CD4-positive, alpha-beta T cell treated with Interleukin-21 for 1 hour (primary cell): Measurements from ENCODE around the gene ZDHHC11.
A peak's percentile ranks its signal among the peaks of the same experiment; 100 is the strongest.
"Not testable (repeated sequence)": the region's sequence is repeated elsewhere in the genome, so short reads cannot be mapped to it uniquely, and the experiment has no call there.

Experiments
- DNase-seq: peaks from one replicate; pipeline ENCODE4 v3.0.0-alpha.2; 2020

ZDHHC11 gene

GRCh38 chr5:798505-799138 lies 52.2 kb downstream of the ZDHHC11 start:
- DNase-seq: not testable (repeated sequence)

DNA sequence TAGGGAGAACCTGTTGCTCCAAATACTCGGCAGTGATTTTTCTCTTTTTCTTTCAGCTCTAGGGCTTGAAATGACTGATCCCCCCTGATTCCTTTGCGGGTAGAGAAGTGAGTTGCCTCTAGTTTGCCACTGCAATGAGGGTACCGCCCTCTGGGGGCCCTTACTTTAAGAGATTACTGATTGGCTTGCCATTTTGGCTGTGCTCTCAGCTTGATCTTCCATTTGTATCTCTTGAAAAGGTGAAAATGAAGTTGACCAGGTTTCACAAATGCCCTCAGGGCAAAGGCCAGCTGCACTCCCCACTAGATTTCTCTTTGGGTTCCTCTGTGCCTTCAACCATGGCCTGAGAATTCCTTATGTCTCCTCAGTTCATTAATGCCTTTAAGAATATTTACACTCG lies 52.8 kb downstream of the ZDHHC11 start:
- not testable (repeated sequence) for DNase-seq

GRCh38 chr5:795873-796272 lies 54.9 kb downstream of the ZDHHC11 start:
- not testable (repeated sequence) for DNase-seq

DNA sequence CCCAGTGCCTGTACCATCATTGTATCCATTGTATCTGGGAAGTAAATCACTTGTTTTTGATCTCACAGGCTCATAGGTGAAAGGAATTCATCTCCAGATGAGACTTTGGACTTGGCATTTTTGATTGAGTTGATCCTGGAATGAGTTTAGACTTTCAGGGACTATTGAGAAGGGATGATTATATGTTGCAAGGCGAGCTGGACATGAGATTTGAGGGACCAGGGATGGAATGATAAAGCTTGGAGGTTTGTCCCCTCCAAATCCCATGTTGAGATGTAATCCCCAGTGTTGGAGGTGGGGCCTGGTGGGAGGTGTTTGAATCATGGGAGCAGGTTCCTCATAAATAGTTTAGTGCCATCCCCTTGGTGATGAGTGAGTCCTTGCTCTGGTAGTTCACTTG lies 55.8 kb downstream of the ZDHHC11 start:
- DNase-seq: not testable (repeated sequence)

DNA sequence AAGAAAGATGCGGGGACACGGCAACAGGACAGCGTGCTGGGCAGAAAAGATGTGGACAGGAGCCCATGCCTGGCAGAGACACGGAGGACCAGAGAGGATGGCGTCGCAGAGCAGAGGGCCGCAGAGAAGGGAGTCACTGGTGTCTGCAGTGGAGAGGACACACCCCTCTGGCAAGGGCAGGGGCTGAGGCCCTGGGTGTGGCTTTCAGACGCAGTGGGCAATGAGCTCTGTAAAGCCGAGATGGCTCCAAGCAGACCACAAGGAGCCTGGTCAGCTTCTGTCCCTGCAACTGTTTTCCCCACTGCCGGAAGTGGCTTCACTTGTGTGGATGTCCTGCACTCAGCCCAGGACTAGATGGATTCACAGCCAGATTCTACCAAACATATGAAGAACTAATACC lies 62.1 kb downstream of the ZDHHC11 start:
- DNase-seq: not testable (repeated sequence)

- not testable (repeated sequence) for DNase-seq
Observed at GRCh38 chr5:787857-788233, 62.9 kb downstream of the ZDHHC11 start.

GRCh38 chr5:787224-787856 lies 63.4 kb downstream of the ZDHHC11 start:
- DNase-seq: not testable (repeated sequence)

GRCh38 chr5:785181-785705 lies 65.5 kb downstream of the ZDHHC11 start:
- DNase-seq: peak; percentile 19

GRCh38 chr5:784428-785177 lies 66.2 kb downstream of the ZDHHC11 start, which contains the start of gene ZDHHC11B:
Gene ZDHHC11B (minus strand): TSS chr5:784729. CDS start chr5:766919, 17,810 bp downstream.
- peak; percentile 88 for DNase-seq

DNA sequence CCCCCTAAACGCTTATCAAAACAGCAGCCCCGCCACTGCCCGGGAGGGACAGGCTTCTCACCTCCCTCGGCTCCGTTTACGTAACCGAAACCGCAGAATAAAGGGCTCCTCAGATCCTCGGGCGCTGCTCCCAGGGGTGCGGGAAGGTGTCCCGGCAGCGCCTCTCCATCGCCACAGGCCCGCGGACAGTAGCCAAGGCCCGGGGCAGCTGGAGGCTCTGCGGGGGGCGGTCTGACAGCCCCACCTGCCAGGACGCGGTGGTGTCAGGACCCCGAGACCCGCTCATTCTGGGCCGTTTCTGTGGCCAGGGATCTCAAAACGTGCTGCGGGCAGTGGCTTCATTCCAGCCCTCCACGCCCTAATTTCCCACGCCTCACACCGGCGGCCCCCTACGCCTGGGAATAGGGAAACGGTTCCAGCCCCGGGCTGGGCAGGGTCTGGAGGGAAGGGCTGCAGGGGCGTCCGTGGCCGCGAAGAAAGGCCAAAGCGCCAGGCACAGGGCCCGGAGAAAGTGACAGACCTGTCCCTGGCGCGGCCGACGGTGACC lies 66.8 kb downstream of the ZDHHC11 start:
- DNase-seq: peak; percentile 43

- peak; percentile 24 for DNase-seq
Observed at GRCh38 chr5:783049-783802, 67.6 kb downstream of the ZDHHC11 start.

DNA sequence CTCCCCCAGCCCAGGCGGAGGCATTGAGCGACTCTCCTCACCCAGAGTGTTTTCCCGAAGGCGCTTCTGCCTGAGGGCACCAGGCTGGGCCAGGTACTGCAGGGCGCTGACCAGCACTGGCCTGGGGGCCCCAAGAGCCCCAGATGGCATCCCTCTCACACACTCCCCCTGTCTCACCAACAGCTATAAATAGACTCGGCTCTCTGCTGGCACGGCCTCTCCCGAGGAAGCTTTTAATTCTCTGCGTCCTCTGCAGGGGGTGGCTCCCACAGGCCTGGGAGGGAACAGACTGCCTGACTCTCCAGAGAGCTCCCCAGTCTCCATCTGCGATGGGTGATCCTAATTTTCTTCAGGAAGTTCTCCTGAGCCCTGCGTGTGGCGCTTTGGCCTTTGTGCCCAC lies 68.4 kb downstream of the ZDHHC11 start:
- DNase-seq: not testable (repeated sequence)

- not testable (repeated sequence) for DNase-seq
Observed at GRCh38 chr5:780571-780970, 70.2 kb downstream of the ZDHHC11 start.

GRCh38 chr5:778967-779366 lies 71.8 kb downstream of the ZDHHC11 start:
- not testable (repeated sequence) for DNase-seq

- not testable (repeated sequence) for DNase-seq
Observed at GRCh38 chr5:778421-778820, 72.4 kb downstream of the ZDHHC11 start.

DNA sequence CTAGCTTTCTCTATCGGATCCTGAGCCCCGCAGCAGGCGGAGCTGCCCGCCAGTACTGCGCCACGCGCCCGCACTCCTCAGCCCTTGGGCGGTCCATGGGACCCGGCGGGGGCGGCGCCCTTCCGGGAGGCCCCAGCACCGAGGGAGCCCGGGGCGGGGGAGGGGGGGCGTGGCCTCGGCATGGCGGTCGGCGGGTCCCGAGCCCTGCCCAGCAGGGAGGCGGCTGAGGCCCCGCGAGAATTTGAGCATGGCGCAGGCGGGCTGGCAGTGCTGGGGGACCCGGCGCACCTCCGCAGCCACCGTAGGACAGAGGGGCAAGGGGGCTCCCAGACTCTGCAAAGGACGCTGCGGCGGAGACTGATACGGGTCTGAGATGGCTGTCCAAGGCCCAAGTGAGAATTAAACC lies 73.0 kb downstream of the ZDHHC11 start:
- no peak for DNase-seq

GRCh38 chr5:776862-777711 lies 73.7 kb downstream of the ZDHHC11 start:
- DNase-seq: no peak

DNA sequence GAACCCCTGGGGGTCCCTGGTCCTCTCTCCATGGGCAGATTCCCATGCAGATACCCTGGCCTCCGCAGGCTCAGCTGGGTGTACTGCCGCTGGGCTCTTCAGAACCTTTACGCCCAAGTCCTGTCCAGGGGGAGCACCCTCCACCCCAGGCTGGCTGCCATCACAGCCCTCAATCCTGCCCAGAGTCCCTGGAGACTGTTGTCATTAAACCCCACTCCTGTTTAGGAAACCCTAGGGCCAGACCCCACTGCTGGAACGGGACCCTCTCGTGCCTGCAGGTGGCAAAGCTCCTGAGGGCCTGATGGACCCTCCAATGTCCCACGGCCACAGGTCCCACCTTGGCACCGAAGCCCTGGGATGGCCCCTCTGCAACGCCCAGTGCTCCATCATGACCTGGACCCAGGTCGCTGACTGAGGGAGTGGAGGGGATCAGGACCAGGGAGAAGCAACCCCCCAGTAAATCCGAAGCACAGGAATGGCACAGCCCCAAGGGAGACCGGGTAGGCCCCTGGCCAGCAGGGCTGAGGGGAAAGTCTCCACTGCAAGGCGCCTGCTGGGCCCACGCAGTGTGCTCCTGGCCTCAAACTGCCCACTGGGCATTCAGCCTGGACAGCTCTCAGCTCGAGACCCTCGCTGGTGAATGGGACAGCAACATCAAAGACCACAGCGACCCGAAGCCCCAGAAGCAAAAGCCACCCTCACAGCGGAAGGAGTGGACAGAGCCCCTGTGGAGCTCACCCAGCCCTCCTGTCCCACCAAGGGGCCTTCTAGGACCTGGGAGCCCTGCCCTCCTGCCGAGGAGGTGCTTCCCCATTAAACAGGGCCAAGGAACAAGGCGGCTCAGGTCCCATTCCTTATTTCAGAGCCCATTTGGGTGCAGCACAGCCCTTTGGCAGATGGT lies 74.6 kb downstream of the ZDHHC11 start:
- DNase-seq: no peak

DNA sequence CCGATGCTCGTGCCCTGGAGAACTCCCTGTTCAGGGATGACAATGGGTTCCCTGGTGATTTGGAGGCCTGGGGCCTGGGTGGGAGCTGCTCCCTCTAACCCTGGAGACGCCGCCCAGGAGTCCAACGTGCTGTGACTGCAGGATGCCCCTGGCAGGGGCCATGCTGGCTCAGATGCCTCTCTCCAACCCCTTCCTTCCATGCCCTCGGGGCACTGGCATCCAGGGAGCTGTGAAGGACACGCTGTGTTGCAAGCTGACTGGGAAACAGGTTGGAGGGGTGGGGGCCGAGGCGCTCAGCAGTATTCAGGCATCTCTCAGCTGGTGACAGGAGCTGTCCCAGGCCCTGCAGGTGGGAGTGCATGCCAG lies 75.2 kb downstream of the ZDHHC11 start:
- not testable (repeated sequence) for DNase-seq

DNA sequence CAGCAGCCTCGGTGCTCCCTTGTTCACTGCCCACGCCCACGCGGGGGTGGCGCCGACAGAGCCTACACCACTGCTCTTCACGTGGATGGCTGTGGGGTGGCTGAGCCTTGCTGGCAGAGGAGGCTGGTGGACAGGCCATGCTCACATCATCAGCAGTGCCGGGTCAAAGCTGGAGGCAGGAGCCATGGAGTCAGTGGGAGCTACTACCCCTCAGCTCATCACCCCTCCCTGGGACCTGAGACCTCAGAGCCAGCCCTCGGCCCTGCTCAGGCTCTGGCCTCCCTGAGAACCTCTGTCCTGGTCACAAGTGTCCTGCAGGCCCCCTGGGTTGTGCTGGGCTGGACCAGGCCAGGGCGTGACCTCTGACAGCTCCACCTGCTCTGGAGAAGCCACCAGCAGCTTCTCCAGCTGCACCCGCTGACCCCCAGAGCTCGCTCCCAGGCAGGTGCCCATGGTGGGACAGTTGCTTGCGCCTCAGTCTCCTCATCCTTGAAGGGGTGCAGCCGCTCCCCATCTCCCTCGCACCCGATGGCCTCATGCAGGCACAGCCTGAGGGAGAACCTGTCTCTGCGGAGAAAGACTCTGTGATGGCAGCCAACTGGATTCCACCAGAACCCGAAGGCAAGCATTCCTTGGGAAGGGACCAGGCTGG lies 75.8 kb downstream of the ZDHHC11 start:
- DNase-seq: not testable (repeated sequence)
